Regular cardiac myocyte (primary cell): Measurements from ENCODE around the gene LINGO4. TPM values are rescaled to one million over a fixed set of nuclear protein-coding genes. Genes with fewer than 3 reads are reported as not detected.

Experiments used
- total RNA-seq: library from RNA; depleted of rRNA; stranded (reverse); fragments of >200 nt; gene quantifications from 2 replicates; pipeline ENCODE4 v1.2.3, GENCODE V29; 2014

Gene LINGO4
- total RNA-seq, result not detected in 2 replicates

GRCh38 chr1:151805066-151805820, at the start of gene LINGO4:
LINGO4 (minus strand) TSS chr1:151805419; CDS start chr1:151802704, 2,715 bp downstream.

GRCh38 chr1:151853411-151853943, 48.3 kb upstream of the LINGO4 start, which contains the start of gene THEM5:
THEM5 (minus strand) TSS chr1:151853712; CDS start chr1:151853565, 147 bp downstream.

GRCh38 chr1:151839457-151840403, 34.5 kb upstream of the LINGO4 start, which contains the start of gene C2CD4D:
C2CD4D (minus strand) TSS chr1:151839820; CDS start chr1:151838989, 831 bp downstream.

DNA sequence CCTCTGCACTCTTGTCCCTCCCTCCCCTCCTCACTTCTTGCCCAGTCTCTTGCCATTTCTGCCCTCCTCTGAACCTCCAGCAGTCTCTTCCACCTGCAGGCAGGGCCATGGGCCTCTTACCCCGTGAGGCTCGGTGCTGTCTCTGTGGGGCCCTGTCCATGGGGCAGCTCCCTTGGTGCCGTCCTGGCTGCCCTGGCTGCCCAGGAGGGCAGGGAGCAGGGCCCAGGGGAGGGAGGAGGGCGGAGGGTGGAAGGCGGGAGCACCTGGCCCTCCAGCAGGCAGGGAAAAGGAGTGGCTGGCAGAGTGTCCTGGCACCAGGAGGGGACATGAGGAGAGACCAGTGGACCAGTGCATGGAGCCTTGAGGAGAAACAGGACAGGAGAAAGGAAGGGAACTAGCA, 26.4 kb upstream of the LINGO4 start, which contains the start of gene RORC:
Gene RORC (minus strand): TSS at position 198 of the 400 bp plus-strand sequence. CDS start 38 bp downstream, at position 160.

DNA sequence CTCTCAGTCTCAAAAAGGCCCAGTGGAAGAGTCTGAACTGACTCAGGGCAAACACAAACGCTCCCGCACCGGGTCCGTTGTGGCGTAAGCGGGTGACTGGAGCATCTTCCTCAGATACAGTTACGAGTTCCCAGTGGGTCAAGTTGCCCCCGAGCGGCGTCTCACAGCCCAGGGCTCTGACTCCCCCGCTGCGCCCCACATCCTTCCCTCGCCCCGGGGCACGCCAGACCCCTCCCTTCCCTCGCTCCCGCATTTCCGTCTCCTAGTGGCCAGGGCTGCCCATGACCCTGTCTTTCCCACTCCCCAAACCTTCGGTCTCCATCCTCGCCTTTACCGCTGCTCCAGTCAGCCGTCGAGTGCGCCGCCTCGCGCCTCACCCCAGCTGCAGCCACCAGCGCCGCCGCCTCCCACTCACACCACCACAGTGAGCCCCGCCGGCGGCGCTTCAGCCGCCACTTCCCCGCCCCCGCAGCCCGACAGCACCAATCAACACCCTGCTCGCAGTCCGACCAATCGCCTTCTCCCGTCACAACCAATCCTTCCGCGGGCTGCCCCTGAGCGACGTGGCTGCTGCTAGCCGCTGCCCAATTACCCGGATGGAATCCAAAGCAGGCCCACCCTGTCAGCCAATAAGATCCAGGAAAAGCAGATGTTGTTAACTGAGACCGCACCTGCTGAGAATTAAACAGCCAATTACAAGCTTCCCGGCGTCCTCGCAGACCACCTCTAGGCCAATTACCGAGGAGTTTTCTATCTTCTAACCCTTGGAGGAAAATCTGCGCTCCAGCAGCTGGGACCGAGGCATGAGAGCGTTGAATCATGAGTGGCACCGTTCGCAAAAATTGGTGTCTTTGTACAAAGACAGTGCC, 14.9 kb downstream of the LINGO4 start, which contains the start of gene TDRKH:
Gene TDRKH (minus strand): TSS at position 430 of the 869 bp plus-strand sequence. CDS start 7,478 bp downstream, outside the sequence.

GRCh38 chr1:151762941-151763921, 42.0 kb downstream of the LINGO4 start, which contains the start of gene MRPL9:
MRPL9 (minus strand) TSS chr1:151763496; CDS start chr1:151763479, 17 bp downstream.

Other genes starting within 250 kb of the LINGO4 start
- gene SNX27, start 193.4 kb downstream of the LINGO4 start, total RNA-seq, result 27.0 and 31.0 TPM in 2 replicates
- gene CELF3, start 88.6 kb downstream of the LINGO4 start, total RNA-seq, result not detected in 2 replicates
- not detected in 2 replicates for gene RIIAD1, start 83.9 kb downstream of the LINGO4 start, total RNA-seq
- gene MRPL9, start 41.9 kb downstream of the LINGO4 start, total RNA-seq, result 52.7 and 99.5 TPM in 2 replicates
- 1.9 and 2.0 TPM in 2 replicates for gene TDRKH, start 14.9 kb downstream of the LINGO4 start, total RNA-seq
- not detected in 2 replicates for gene RORC, start 26.4 kb upstream of the LINGO4 start, total RNA-seq
- gene C2CD4D, start 34.4 kb upstream of the LINGO4 start, total RNA-seq, result not detected in 2 replicates
- gene THEM5, start 48.3 kb upstream of the LINGO4 start, total RNA-seq, result not detected in 2 replicates
- 6.8 and 8.4 TPM in 2 replicates for gene THEM4, start 104.1 kb upstream of the LINGO4 start, total RNA-seq
- gene S100A10, start 188.4 kb upstream of the LINGO4 start, total RNA-seq, result 50.8 and 85.4 TPM in 2 replicates
- 33.3 and 38.5 TPM in 2 replicates for gene S100A11, start 231.6 kb upstream of the LINGO4 start, total RNA-seq